ENCODE data around the gene RFK.

GRCh38 chr9:76412638-76413037 lies 18.4 kb upstream of the RFK start:
- TF ChIP-seq POLR2A (IDR thresholded peaks at IDR 0.05; ENCODE audit: low read depth, low read length), result no peak
- no peak for TF ChIP-seq POLR2AphosphoS5 (IDR thresholded peaks at IDR 0.05; ENCODE audit: low read depth, low read length)
- TF ChIP-seq SPI1 (IDR thresholded peaks at IDR 0.05; ENCODE audit: low read depth, low read length), result no peak
- no peak for TF ChIP-seq TAF1 (IDR thresholded peaks at IDR 0.05; ENCODE audit: low read depth, low read length)
- TF ChIP-seq POU2F2 (IDR thresholded peaks at IDR 0.05; ENCODE audit: low read depth, low read length), result no peak
